ENCODE results near the gene RPRML.
"Not testable (repeated sequence)": the region's sequence is repeated elsewhere in the genome, so short reads cannot be mapped to it uniquely, and the experiment has no call there.

The RPRML gene

DNA sequence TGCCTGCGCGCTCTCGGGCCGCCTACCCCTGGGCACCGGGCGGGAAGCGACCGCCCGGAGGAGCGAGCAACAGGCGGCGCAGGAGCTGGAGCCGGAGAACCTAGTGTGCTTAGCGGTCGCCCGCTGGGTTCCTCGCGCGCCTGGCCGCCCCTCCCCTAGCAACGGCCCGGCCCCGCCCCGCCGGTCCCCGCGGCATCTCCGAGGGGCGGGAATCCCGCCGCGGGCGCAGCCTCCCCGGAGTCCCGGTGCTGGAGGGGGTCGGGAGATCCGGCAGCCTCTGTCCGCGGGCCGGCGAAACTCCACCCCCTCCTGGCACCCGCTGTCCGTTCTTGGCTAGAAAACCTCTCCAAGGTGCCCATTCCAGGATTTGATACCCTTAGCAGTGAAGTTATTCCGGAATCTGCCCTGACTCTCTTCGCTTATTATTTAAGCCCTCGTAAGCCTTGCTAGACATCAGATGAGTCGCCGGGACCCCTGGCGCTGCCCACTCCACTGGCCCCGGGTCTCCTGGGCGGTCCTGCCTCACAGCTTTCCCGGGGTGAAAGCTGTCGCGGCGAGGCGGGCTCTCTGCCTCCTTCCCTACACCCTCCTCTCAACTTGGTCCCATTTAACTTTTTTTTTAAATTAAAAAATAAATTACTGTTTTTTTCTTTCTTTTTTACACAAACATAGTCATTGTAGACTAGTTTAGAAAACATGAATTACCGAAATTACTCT, at the start of gene RPRML:
TSS of gene RPRML (minus strand) at position 107 of the 717 bp plus-strand sequence. CDS start 246 bp downstream, outside the sequence.
- H3K4me3 ChIP-seq (ENCODE audit: low read depth, low read length) = peak within 1 kb of the TSS; percentile 60

DNA sequence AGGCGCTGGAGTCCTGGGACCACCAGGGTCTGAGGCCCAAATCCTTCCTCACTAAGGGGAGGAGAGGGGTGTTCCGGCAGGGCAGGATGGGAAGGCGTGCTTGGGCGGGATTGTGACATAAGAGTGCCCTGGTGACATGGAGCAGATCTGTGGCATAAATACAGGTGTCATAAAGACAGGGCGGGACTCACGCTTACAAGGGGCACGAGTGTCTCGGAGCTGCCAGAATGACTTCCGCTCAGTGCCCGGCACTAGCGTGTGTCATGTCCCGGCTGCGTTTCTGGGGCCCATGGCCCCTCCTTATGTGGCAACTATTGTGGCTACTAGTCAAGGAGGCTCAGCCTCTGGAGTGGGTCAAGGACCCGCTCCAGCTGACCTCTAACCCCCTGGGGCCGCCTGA, 37.9 kb upstream of the RPRML start:
- H3K4me3 ChIP-seq (ENCODE audit: low read depth, low read length) = not testable (repeated sequence)

- no peak overlapping the region for H3K4me3 ChIP-seq (ENCODE audit: low read depth, low read length)
These were observed 34.3 kb upstream of the RPRML start for GRCh38 chr17:47013341-47013740.

DNA sequence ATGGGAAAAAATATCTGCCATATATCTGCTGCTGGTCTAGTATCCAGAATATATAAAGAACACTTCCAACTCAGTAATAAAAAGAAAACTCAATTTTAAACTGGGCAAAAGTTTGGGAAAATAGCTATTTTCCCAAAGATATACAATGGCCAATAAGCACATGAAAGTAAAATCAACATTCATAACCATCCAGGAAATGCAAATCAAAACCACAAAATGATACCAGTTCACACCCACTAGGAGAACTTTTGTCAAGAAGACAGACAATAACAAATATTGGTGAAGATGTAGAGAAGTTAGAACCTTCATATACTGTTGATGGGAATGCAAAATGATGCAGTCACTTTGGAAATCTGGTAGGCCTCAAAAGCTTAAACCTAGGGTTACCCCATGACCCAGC, 33.4 kb upstream of the RPRML start:
- H3K4me3 ChIP-seq (ENCODE audit: low read depth, low read length) = no peak overlapping the region

- no peak overlapping the region for H3K4me3 ChIP-seq (ENCODE audit: low read depth, low read length)
These were observed 30.9 kb upstream of the RPRML start for GRCh38 chr17:47009759-47010594.

GRCh38 chr17:47004906-47005305, 25.9 kb upstream of the RPRML start:
- H3K4me3 ChIP-seq (ENCODE audit: low read depth, low read length) = no peak overlapping the region

GRCh38 chr17:47003864-47004263, 24.8 kb upstream of the RPRML start:
- not testable (repeated sequence) for H3K4me3 ChIP-seq (ENCODE audit: low read depth, low read length)

- no peak overlapping the region for H3K4me3 ChIP-seq (ENCODE audit: low read depth, low read length)
These were observed 17.0 kb upstream of the RPRML start for GRCh38 chr17:46995841-46996571.

DNA sequence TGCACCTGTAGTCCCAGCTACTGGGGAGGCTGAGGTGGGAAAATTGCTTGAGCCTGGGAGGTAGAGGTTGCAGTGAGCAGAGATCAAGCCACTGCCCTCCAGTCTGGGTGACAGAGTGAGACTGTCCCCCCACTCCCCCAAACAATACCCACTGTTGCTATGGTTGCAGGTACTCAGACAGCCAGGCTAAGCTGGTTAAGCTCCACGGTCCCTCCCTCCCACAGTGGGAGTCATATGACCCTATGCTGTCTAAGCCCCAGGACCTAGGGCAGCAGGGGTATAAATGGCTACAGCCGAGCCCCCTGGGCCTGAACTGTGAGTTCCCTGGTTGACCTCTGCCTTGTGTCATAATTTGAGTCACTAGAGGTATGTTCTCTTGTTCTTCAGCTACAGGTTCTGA, 15.9 kb upstream of the RPRML start:
- no peak overlapping the region for H3K4me3 ChIP-seq (ENCODE audit: low read depth, low read length)

GRCh38 chr17:46991617-46992016, 12.6 kb upstream of the RPRML start:
- no peak overlapping the region for H3K4me3 ChIP-seq (ENCODE audit: low read depth, low read length)

GRCh38 chr17:46989637-46990431, 10.8 kb upstream of the RPRML start:
- H3K4me3 ChIP-seq (ENCODE audit: low read depth, low read length) = no peak overlapping the region

DNA sequence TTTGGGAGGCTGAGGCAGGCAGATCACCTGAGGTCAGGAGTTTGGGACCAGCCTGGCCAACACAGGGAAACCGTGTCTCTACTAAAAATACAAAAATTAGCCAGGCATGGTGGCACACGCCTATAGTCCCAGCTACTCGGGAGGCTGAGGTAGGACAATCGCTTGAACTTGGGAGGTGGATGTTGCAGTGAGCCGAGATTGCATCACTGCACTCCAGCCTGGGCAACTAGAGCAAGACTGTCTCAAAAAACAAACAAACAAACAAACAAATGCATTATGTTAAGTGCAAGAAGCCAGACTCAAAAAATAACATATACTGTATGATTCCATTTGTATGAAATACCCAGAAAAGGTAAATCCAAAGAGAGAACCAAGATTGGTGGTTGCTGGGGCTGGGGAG, 8.9 kb upstream of the RPRML start:
- H3K4me3 ChIP-seq (ENCODE audit: low read depth, low read length) = not testable (repeated sequence)

DNA sequence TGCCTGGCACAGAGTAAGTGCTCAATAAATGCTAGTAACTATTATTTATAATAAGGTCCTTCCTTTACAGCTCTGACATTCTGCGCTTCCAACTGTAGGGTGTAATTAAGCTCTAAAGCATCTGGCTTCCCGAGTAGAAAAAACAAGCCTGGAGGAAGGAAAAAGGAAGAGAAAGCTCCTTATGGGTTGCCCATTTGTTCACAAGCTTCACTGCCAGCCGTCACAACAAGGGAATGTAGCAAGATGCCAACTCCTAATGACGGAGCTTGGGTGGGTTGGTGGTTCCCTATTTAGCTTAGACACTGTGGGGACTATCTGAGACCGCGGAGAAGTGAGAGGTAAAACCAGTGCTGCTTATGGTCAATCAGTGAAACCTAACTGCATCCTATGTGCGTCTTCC, 7.3 kb upstream of the RPRML start:
- no peak overlapping the region for H3K4me3 ChIP-seq (ENCODE audit: low read depth, low read length)

GRCh38 chr17:46984892-46985291, 5.8 kb upstream of the RPRML start:
- no peak overlapping the region for H3K4me3 ChIP-seq (ENCODE audit: low read depth, low read length)

GRCh38 chr17:46984341-46984740, 5.3 kb upstream of the RPRML start:
- no peak overlapping the region for H3K4me3 ChIP-seq (ENCODE audit: low read depth, low read length)

GRCh38 chr17:46983782-46984181, 4.7 kb upstream of the RPRML start:
- H3K4me3 ChIP-seq (ENCODE audit: low read depth, low read length) = no peak overlapping the region

DNA sequence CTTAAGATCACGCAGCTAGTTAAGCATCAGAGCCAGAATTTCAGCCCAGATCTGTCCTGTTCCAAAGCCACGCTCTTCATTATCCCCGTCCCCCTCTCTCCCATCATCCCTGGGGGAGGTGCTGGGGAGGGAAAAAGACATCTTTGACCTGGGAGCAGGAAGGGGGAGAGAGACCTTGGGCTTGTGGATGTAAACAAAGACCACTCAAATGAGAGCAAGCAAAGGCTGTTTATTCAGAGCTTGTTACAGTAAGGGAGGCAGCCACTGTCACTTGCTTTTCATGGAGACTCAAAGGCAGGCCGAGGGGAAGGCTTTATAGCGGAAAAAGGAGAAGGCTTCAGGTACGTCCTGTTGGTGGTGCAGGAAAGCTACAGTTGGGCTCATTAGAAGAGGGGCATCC, 3.5 kb upstream of the RPRML start:
- H3K4me3 ChIP-seq (ENCODE audit: low read depth, low read length) = no peak overlapping the region

- H3K4me3 ChIP-seq (ENCODE audit: low read depth, low read length) = peak overlapping the region; percentile 60
These were observed 435 bp downstream of the RPRML start for GRCh38 chr17:46978489-46979146.

DNA sequence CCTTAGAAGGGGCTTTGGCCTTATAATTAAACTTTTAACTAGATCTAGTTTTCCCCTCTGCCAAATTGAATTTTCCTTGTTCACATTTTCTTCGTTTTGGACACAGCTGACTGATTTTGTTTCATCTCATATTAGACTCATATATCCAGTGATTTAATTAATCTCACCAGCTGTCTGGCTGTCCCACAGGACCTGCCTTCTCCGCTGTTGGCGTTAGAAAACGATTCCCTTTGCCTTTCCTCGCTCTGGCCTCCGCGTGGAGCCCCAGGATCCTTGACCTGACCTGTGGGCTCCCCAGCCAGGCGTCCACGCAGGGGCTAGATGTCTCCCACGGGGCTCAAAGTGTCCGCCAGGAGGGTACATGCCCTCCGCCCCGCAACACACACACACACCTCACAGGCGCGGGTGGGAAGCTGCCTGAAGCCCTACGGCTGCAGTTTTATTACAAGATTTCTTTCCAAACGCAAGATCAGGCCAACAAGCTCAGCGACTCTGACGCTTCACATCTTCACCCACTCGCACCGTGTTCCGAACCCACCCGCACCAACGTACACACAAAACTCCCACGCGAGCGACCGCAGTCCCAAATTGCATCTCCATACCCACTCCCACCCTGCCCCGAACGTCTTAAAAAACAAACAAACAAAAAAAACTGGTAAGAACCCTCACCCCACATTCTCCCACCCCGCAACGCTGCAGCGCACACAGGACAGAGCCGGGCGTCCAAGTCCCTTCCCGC, 1.1 kb downstream of the RPRML start:
- H3K4me3 ChIP-seq (ENCODE audit: low read depth, low read length) = peak overlapping the region; percentile 60

DNA sequence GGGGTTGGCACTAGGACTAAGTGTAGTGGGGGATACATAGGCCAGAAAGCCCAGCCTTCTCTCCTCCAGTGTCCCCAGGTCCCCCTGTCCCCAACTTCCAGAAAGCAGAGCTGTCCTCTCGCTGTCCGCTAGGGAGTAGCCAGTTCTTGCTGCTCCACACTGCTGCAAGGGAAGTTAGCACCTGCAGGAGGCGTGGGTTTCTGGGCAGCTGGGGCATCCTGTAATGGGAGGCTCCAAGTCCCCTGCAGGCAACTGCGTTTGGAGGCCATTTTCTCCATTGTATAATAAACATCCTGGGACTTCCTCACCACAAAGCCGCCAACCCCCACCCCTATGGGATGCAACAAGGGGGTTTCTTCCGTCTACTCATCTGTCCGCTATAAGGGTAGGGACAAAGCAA, 1.7 kb downstream of the RPRML start:
- H3K4me3 ChIP-seq (ENCODE audit: low read depth, low read length) = no peak overlapping the region

Measured in iPS-11a (cell line).